IPS DF 6.9 (cell line): Measurements from ENCODE around the gene USB1.
A peak's percentile ranks its signal among the peaks of the same experiment; 100 is the strongest.
"Not testable (repeated sequence)": the region's sequence is repeated elsewhere in the genome, so short reads cannot be mapped to it uniquely, and the experiment has no call there.

Experiments
- DNase-seq: peaks from one replicate; pipeline ENCODE4 v3.0.0-alpha.2; 2013; ENCODE audit warnings: low read depth, low spot score
- H3K27ac ChIP-seq: one replicate; pipeline ENCODE4 v1.5.1; 2013; ENCODE audit warnings: low read length, control low read depth
- H3K27me3 ChIP-seq: 2 replicates; pipeline ENCODE4 v1.6.1; 2013; ENCODE audit warnings: mild to moderate bottlenecking, low read length; ENCODE audit not compliant: control insufficient read depth, insufficient read depth
- H3K36me3 ChIP-seq: 2 replicates; pipeline ENCODE4 v1.6.1; 2013; ENCODE audit warnings: low read length; ENCODE audit not compliant: control insufficient read depth, insufficient read depth
- H3K4me1 ChIP-seq: 2 replicates; pipeline ENCODE4 v1.6.1; 2013; ENCODE audit warnings: low read length; ENCODE audit not compliant: control insufficient read depth, insufficient read depth
- H3K4me3 ChIP-seq: 2 replicates; pipeline ENCODE4 v1.5.1; 2013; ENCODE audit warnings: mild to moderate bottlenecking, low read length
- H3K9me3 ChIP-seq: 2 replicates; pipeline ENCODE4 v1.6.1; 2013; ENCODE audit warnings: low read length, inconsistent platforms; ENCODE audit not compliant: control insufficient read depth, insufficient read depth
- WGBS: extraction: QIAGEN DNeasy Blood & Tissue Kit; methylation state at CpG from one replicate; pipeline ENCODE4 v1.1.7; 2013; ENCODE audit warnings: mixed read lengths, missing lambda C conversion rate; ENCODE audit not compliant: insufficient read length, insufficient coverage; 5-methylcytosine and 5-hydroxymethylcytosine counted together

The USB1 gene

GRCh38 chr16:57999971-58000705, 1.1 kb upstream of the USB1 start, which contains the start of gene ZNF319:
TSS of gene ZNF319 (minus strand) at chr16:58000672. CDS start at chr16:57998265, 2,407 bp downstream.
- Histone ChIP-seq H3K27me3 (no peaks in the 10 kb centered on the region), H3K27ac (no peak within 1 kb of the TSS), H3K36me3 (peaks cover 19% of the 10 kb centered on the region), H3K9me3 (no peaks in the 10 kb centered on the region), H3K4me3 (peak within 1 kb of the TSS; percentile 86), H3K4me1 (peaks cover 2% of the 10 kb centered on the region; the same call in 1 of the 2 replicates)
- no peak for DNase-seq
- WGBS = no CpG with 5 or more reads among the region's 95 CpGs

GRCh38 chr16:58001781-58002415, 691 bp downstream of the USB1 start:
- Histone ChIP-seq H3K4me1 (peaks cover 2% of the 10 kb centered on the region; the same call in 1 of the 2 replicates), H3K36me3 (peaks cover 10% of the 10 kb centered on the region), H3K9me3 (no peaks in the 10 kb centered on the region), H3K27me3 (no peaks in the 10 kb centered on the region), H3K27ac (no peak overlapping the region), H3K4me3 (peak overlapping the region; percentile 86; the same call in 1 of the 2 replicates)
- no peak for DNase-seq
- no CpG with 5 or more reads among the region's 10 CpGs for WGBS

GRCh38 chr16:58002416-58002800, 1.2 kb downstream of the USB1 start:
- Histone ChIP-seq H3K27ac (no peak overlapping the region), H3K36me3 (peaks cover 5% of the 10 kb centered on the region), H3K4me1 (peaks cover 2% of the 10 kb centered on the region; the same call in 1 of the 2 replicates), H3K4me3 (no peak overlapping the region), H3K27me3 (no peaks in the 10 kb centered on the region), H3K9me3 (no peaks in the 10 kb centered on the region)
- WGBS = no CpG with 5 or more reads among the region's 9 CpGs
- no peak for DNase-seq

GRCh38 chr16:58002936-58003335, 1.7 kb downstream of the USB1 start:
- H3K27me3 ChIP-seq = no peaks in the 10 kb centered on the region
- WGBS = no CpG with 5 or more reads among the region's 5 CpGs
- no peaks in the 10 kb centered on the region for H3K9me3 ChIP-seq
- no peak overlapping the region for H3K4me3 ChIP-seq
- no peak for DNase-seq
- peaks cover 2% of the 10 kb centered on the region; the same call in 1 of the 2 replicates for H3K4me1 ChIP-seq
- H3K27ac ChIP-seq = no peak overlapping the region
- H3K36me3 ChIP-seq = peaks cover 1% of the 10 kb centered on the region

- H3K4me3 ChIP-seq, H3K27ac ChIP-seq, DNase-seq, H3K36me3 ChIP-seq, H3K27me3 ChIP-seq, H3K9me3 ChIP-seq, H3K4me1 ChIP-seq: not testable (repeated sequence)
- WGBS = no CpG with 5 or more reads among the region's 12 CpGs
Measured at GRCh38 chr16:58004736-58005135, 3.5 kb downstream of the USB1 start.

GRCh38 chr16:58009856-58010416, 8.7 kb downstream of the USB1 start:
- Histone ChIP-seq H3K36me3 (peaks cover 6% of the 10 kb centered on the region; the same call in 1 of the 2 replicates), H3K9me3 (peaks cover 2% of the 10 kb centered on the region; the same call in 1 of the 2 replicates), H3K27ac (no peak overlapping the region), H3K4me1 (peaks cover 3% of the 10 kb centered on the region; the same call in 1 of the 2 replicates), H3K4me3 (no peak overlapping the region), H3K27me3 (no peaks in the 10 kb centered on the region)
- no peak for DNase-seq
- no CpG with 5 or more reads among the region's 11 CpGs for WGBS

GRCh38 chr16:58010886-58011285, 9.7 kb downstream of the USB1 start:
- no peak for DNase-seq
- H3K27ac ChIP-seq = no peak overlapping the region
- H3K4me1 ChIP-seq = peaks cover 3% of the 10 kb centered on the region; the same call in 1 of the 2 replicates
- no peak overlapping the region for H3K4me3 ChIP-seq
- H3K27me3 ChIP-seq = no peaks in the 10 kb centered on the region
- peaks cover 6% of the 10 kb centered on the region; the same call in 1 of the 2 replicates for H3K36me3 ChIP-seq
- peaks cover 2% of the 10 kb centered on the region; the same call in 1 of the 2 replicates for H3K9me3 ChIP-seq
- WGBS = no CpG with 5 or more reads among the region's 3 CpGs

GRCh38 chr16:58011652-58012051, 10.4 kb downstream of the USB1 start:
- H3K27me3 ChIP-seq = no peaks in the 10 kb centered on the region
- no peak overlapping the region for H3K27ac ChIP-seq
- peaks cover 6% of the 10 kb centered on the region; the same call in 1 of the 2 replicates for H3K36me3 ChIP-seq
- no peak for DNase-seq
- H3K9me3 ChIP-seq = peaks cover 2% of the 10 kb centered on the region; the same call in 1 of the 2 replicates
- WGBS = no CpG with 5 or more reads among the region's 3 CpGs
- no peak overlapping the region for H3K4me3 ChIP-seq
- H3K4me1 ChIP-seq = peaks cover 3% of the 10 kb centered on the region; the same call in 1 of the 2 replicates

- no CpG with 5 or more reads among the region's 9 CpGs for WGBS
- peaks cover 3% of the 10 kb centered on the region; the same call in 1 of the 2 replicates for H3K4me1 ChIP-seq
- H3K27me3 ChIP-seq = no peaks in the 10 kb centered on the region
- no peak for DNase-seq
- H3K36me3 ChIP-seq = peaks cover 6% of the 10 kb centered on the region; the same call in 1 of the 2 replicates
- no peak overlapping the region for H3K27ac ChIP-seq
- H3K9me3 ChIP-seq = peaks cover 2% of the 10 kb centered on the region; the same call in 1 of the 2 replicates
- no peak overlapping the region for H3K4me3 ChIP-seq
Measured at GRCh38 chr16:58012481-58012880, 11.3 kb downstream of the USB1 start.
